RWPE2 (cell line): Measurements from ENCODE around the gene TCOF1.
A peak's percentile ranks its signal among the peaks of the same experiment; 100 is the strongest.

Source experiments
- ATAC-seq: fragments of 200-7000 bp; cut with Tn5 transposase; 3 replicates; pipeline ENCODE4 v1.9.1; 2021; ENCODE audit warnings: low read depth
- DNase-seq: peaks from one replicate; pipeline ENCODE4 v3.0.0-alpha.2; 2020; ENCODE audit warnings: low spot score
- H3K27ac ChIP-seq: fragments of 450-650 bp; 2 replicates; pipeline ENCODE4 v1.5.1; 2017; ENCODE audit warnings: mild to moderate bottlenecking; ENCODE audit not compliant: poor library complexity, severe bottlenecking
- H3K27me3 ChIP-seq: fragments of 250-450 bp; sonication (Bioruptor Pico); 2 replicates; pipeline ENCODE4 v1.5.1; 2021; ENCODE audit warnings: mild to moderate bottlenecking, moderate library complexity; ENCODE audit not compliant: insufficient read depth, poor library complexity, severe bottlenecking
- H3K36me3 ChIP-seq: fragments of 250-450 bp; sonication (Bioruptor Pico); 2 replicates; pipeline ENCODE4 v1.5.1; 2020; ENCODE audit warnings: low read depth, mild to moderate bottlenecking, moderate library complexity
- H3K4me1 ChIP-seq: fragments of 250-450 bp; sonication (Bioruptor Pico); 2 replicates; pipeline ENCODE4 v1.5.1; 2021; ENCODE audit warnings: mild to moderate bottlenecking, moderate library complexity; ENCODE audit not compliant: insufficient read depth, poor library complexity, severe bottlenecking
- H3K4me3 ChIP-seq: fragments of 250-450 bp; sonication (Bioruptor Pico); 2 replicates; pipeline ENCODE4 v1.5.1; 2021; ENCODE audit warnings: mild to moderate bottlenecking, moderate library complexity; ENCODE audit not compliant: severe bottlenecking
- H3K9me3 ChIP-seq: fragments of 250-450 bp; sonication (Bioruptor Pico); 2 replicates; pipeline ENCODE4 v1.5.1; 2021; ENCODE audit warnings: mild to moderate bottlenecking, moderate library complexity; ENCODE audit not compliant: severe bottlenecking
- TF ChIP-seq, protein P1 (sequence below): fragments of 450-650 bp; IDR thresholded peaks from one replicate; pipeline ENCODE4 v1.5.1; 2017; ENCODE audit warnings: mild to moderate bottlenecking, moderate library complexity; ENCODE audit not compliant: poor library complexity, severe bottlenecking

The TCOF1 gene

DNA sequence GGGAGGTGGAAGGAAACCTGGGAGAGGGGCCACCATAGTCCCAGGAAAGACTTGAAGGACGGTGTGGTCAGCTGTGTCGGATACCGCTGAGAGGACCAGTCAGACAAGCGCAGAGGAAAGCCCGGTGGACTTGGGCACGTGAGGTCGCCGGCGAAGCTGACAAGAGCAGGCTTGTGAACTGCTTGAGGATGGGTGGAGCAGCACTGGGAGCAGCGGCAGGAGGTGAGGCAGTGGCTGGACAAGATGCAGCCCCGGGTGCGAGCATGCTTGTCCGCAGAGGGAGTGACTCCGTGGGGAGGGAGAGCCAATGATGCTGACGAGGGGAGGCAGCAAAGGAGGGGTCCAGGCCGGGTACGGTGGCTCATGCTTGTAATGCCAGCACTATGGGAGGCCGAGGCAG lies 73.6 kb downstream of the TCOF1 start:
- Histone ChIP-seq H3K9me3 (no peaks in the 10 kb centered on the region), H3K36me3 (no peaks in the 10 kb centered on the region), H3K27ac (no peak overlapping the region), H3K4me1 (no peaks in the 10 kb centered on the region), H3K4me3 (no peak overlapping the region), H3K27me3 (no peaks in the 10 kb centered on the region)
- no peak for DNase-seq
- ATAC-seq, result no peak
- TF ChIP-seq, protein P1, sequence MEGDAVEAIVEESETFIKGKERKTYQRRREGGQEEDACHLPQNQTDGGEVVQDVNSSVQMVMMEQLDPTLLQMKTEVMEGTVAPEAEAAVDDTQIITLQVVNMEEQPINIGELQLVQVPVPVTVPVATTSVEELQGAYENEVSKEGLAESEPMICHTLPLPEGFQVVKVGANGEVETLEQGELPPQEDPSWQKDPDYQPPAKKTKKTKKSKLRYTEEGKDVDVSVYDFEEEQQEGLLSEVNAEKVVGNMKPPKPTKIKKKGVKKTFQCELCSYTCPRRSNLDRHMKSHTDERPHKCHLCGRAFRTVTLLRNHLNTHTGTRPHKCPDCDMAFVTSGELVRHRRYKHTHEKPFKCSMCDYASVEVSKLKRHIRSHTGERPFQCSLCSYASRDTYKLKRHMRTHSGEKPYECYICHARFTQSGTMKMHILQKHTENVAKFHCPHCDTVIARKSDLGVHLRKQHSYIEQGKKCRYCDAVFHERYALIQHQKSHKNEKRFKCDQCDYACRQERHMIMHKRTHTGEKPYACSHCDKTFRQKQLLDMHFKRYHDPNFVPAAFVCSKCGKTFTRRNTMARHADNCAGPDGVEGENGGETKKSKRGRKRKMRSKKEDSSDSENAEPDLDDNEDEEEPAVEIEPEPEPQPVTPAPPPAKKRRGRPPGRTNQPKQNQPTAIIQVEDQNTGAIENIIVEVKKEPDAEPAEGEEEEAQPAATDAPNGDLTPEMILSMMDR, result no peak

DNA sequence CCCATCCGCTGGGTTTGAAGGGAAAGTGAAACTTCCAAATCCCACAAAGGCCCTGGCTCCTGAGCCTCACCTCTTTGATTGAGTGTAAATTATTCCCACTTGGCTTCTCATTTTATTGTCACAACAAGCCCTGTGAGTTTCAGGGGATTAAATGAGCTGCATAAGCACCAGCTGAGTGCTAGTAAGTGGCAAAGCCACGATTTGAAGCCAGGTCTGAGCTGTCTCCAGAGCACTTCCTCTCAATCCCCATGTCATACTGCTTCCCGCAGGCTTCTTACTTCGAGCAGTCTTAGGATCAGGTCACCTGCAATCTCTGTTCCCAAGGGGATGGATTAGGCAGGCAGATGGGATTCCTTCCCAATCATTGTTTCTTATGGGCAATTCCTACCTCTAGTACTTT lies 74.1 kb downstream of the TCOF1 start:
- Histone ChIP-seq H3K27me3 (no peaks in the 10 kb centered on the region), H3K4me3 (no peak overlapping the region), H3K36me3 (no peaks in the 10 kb centered on the region), H3K9me3 (no peaks in the 10 kb centered on the region), H3K4me1 (peaks cover 4% of the 10 kb centered on the region), H3K27ac (no peak overlapping the region)
- TF ChIP-seq, protein P1, result no peak
- DNase-seq (no peak), ATAC-seq (no peak)

DNA sequence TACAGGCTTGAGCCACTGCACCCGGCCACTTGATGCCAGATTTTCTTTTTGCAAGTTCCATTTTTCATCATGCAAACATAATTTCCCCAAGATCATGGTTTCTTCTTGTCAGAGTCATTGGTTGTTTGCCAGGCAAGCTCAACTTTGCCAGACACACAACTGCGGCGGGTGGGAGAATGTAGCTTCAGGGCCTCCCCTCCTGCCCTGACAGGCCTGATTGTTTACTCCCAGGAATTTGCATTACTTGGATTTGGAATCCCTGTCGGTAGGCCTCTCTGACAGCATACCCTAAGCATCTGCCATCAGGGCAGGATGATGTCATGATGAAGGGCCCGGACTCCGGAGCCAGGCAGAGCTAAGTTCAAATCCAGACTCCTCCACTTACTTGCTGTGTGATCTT lies 77.0 kb downstream of the TCOF1 start:
- Histone ChIP-seq H3K36me3 (no peaks in the 10 kb centered on the region), H3K4me1 (peaks cover 5% of the 10 kb centered on the region), H3K27me3 (no peaks in the 10 kb centered on the region), H3K4me3 (no peak overlapping the region), H3K9me3 (no peaks in the 10 kb centered on the region), H3K27ac (peak overlapping the region; percentile 32)
- ATAC-seq, result peak; percentile 81
- peak; percentile 87 for DNase-seq
- TF ChIP-seq, protein P1, result no peak

DNA sequence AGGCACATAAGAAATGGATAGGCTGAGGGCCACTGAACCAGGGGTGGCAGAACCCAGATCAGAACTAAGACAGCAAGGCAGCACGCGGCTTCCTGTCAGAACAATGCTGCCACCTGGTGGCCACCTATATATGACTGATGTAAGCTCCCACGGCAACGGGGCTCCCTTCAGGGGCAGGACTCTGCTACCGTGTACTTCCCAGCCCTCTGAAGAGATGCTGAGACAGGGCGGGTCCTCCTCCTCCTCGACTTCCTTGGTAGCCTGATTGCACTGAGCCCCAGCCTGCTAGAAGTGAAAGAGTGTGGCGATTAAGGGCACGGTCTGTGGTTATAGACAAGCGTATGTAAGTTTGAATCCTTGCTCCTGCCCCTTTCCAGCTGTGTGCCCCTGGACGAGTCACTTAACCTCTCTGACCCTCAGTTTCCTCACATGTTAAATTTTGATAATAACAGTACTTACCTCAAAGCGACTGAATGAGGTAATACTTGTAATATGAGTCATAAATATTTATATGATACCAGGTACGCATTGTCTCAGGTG lies 78.7 kb downstream of the TCOF1 start:
- no peak overlapping the region for H3K27ac ChIP-seq
- no peaks in the 10 kb centered on the region for H3K27me3 ChIP-seq
- ATAC-seq, result peak; percentile 79
- TF ChIP-seq, protein P1, result peak; percentile 99
- H3K36me3 ChIP-seq, result no peaks in the 10 kb centered on the region
- H3K9me3 ChIP-seq, result no peaks in the 10 kb centered on the region
- H3K4me3 ChIP-seq, result no peak overlapping the region
- peaks cover 5% of the 10 kb centered on the region for H3K4me1 ChIP-seq
- DNase-seq, result peak; percentile 92

DNA sequence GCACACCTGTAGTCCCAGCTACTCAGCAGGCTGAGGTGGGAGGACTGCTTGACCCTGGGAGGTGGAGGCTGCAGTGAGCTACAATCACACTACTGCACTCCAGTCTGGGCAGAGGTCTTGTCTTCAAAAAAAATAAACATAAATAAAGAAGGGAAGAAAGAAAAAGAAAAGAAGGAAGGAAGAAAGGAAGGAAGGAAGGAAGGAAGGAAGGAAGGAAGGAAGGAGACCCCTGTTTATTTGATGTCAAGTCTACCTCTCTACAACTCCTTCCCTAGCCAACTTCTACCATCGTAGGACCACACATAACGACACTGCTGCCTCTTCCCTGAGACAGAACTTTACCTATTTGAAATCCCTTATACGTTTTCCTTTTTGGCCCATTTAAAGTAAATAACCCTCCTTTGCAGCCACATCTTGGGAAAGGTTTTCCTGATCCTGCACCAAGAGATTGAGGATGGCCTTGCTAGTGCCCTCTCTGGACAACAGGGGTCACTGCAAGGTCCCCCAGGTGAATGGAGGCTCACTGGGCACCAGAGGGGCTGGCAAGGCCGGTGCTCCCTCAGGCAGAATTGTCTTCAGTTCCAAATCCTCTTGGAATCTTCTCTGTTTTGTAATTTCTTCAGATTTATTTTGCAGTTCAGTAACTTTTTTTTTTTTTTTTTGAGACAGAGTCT lies 81.5 kb downstream of the TCOF1 start:
- Histone ChIP-seq H3K27me3 (no peaks in the 10 kb centered on the region), H3K4me1 (peaks cover 5% of the 10 kb centered on the region), H3K9me3 (no peaks in the 10 kb centered on the region), H3K4me3 (no peak overlapping the region), H3K36me3 (peaks cover 15% of the 10 kb centered on the region), H3K27ac (no peak overlapping the region)
- TF ChIP-seq, protein P1, result peak; percentile 70
- ATAC-seq (no peak), DNase-seq (no peak)
